ENCODE results near the gene ABCA1.

GRCh38 chr9:104769655-104770054, 158.3 kb downstream of the ABCA1 start:
- TF ChIP-seq CTCF (conservative IDR thresholded peaks at IDR 0.05; ENCODE audit: low read depth, low read length) (no peak), EZH2 (IDR thresholded peaks at IDR 0.05; ENCODE audit: borderline replicate concordance, low read depth, low read length, poor library complexity, severe bottlenecking) (no peak)
